ENCODE data around the gene PIGQ.

Gene PIGQ

GRCh38 chr16:569445-570254 lies at the start of gene PIGQ:
PIGQ (plus strand) TSS chr16:569968; CDS start chr16:574075, 4,107 bp downstream.
- DNase-seq: peak; percentile 61

GRCh38 chr16:520847-521246 lies 48.9 kb upstream of the PIGQ start:
- DNase-seq: no peak

- no peak for DNase-seq
These were observed 48.2 kb upstream of the PIGQ start for GRCh38 chr16:521381-522210.

- DNase-seq: no peak
These were observed 47.3 kb upstream of the PIGQ start for GRCh38 chr16:522320-523096.

- no peak for DNase-seq
These were observed 46.5 kb upstream of the PIGQ start for GRCh38 chr16:523097-523741.

- DNase-seq: no peak
These were observed 45.3 kb upstream of the PIGQ start for GRCh38 chr16:524274-525040.

GRCh38 chr16:525123-525519 lies 44.6 kb upstream of the PIGQ start:
- DNase-seq: peak; percentile 39

GRCh38 chr16:525520-526180 lies 44.1 kb upstream of the PIGQ start:
- DNase-seq: peak; percentile 90

- DNase-seq: peak; percentile 35
These were observed 43.4 kb upstream of the PIGQ start for GRCh38 chr16:526181-527014.

- peak; percentile 86 for DNase-seq
These were observed 42.5 kb upstream of the PIGQ start, which contains the start of gene CAPN15 for GRCh38 chr16:527015-527903. CAPN15 (plus strand) TSS chr16:527712; CDS start chr16:546839, 19,127 bp downstream.

- peak; percentile 54 for DNase-seq
These were observed 41.4 kb upstream of the PIGQ start for GRCh38 chr16:528111-529011.

- DNase-seq: no peak
These were observed 40.7 kb upstream of the PIGQ start for GRCh38 chr16:529012-529575.

GRCh38 chr16:530111-530817 lies 39.5 kb upstream of the PIGQ start:
- no peak for DNase-seq

- DNase-seq: no peak
These were observed 38.2 kb upstream of the PIGQ start for GRCh38 chr16:531494-532125.

- DNase-seq: no peak
These were observed 36.2 kb upstream of the PIGQ start for GRCh38 chr16:533391-534123.

- no peak for DNase-seq
These were observed 35.6 kb upstream of the PIGQ start for GRCh38 chr16:534135-534534.

Data from stimulated activated CD4-positive, alpha-beta T cell treated with anti-CD3 and anti-CD28 coated beads, Interleukin-1b, Interleukin-23, amount 100 ng/mL, for 48 hours (primary cell).